ENCODE data around the gene ING3. TPM values are rescaled to one million over a fixed set of nuclear protein-coding genes. Genes with fewer than 3 reads are reported as not detected.

The ING3 gene
- total and polyA plus RNA-seq, 2 of the 8 experiments (the other 6 are each of a cell fraction or from before 2014, with no cell fraction given) = 6.0 to 17.7 TPM

- H2AK5ac ChIP-seq (ENCODE audit: low read depth, low read length) = no peak overlapping the region; the same call in 1 of the 2 replicates
- H2BK120ac ChIP-seq (replicated peaks; ENCODE audit: low read depth, low read length) = no peak overlapping the region
- ChIA-PET POLR2A (ENCODE audit: partially characterized antibody) (interaction anchor here (1.1 kb wide), 1 partner anchor 121 kb away, joined by 3 read pairs; no protein-coding TSS in a partner anchor), CTCF (ENCODE audit: partially characterized antibody) (interaction anchor here (0.6 to 8.4 kb wide), 36 partner anchors 9 to 724 kb away, joined by 3 to 139 read pairs (median 4); no protein-coding TSS in a partner anchor)
- H2BK15ac ChIP-seq (ENCODE audit: low read length) = no peak overlapping the region
- no peaks in the 10 kb centered on the region for H3K9me3 ChIP-seq (ENCODE audit: insufficient read depth in 2 of 2, low read depth in 1 of 2, low read length in 1 of 2)
- H3K27me3 ChIP-seq (replicated peaks in 1 of 4; ENCODE audit: control insufficient read depth in 3 of 4, extremely low read depth in 1 of 4, insufficient read depth in 3 of 4, low read length in 3 of 4) = peaks cover 1 to 20% (median 12%) of the 10 kb centered on the region in 4 experiments; a peak in 6 of 7 replicates
- H3K18ac ChIP-seq (ENCODE audit: extremely low read depth, low read length) = no peak overlapping the region
- H3K27ac ChIP-seq (ENCODE audit: low read depth, low read length) = no peak overlapping the region
- no peak overlapping the region for H4K5ac ChIP-seq (ENCODE audit: insufficient read length, low read depth, low read length)
- H3K56ac ChIP-seq (replicated peaks; ENCODE audit: insufficient read length, low read depth, low read length) = no peak overlapping the region
- H2BK12ac ChIP-seq (ENCODE audit: low read depth, low read length) = no peak overlapping the region
- H4K91ac ChIP-seq (replicated peaks; ENCODE audit: insufficient read length, low read length) = no peak overlapping the region
- no peak for FAIRE-seq
- no peak overlapping the region for H4K8ac ChIP-seq (ENCODE audit: extremely low read depth, insufficient read depth, low read length)
- no peaks in the 10 kb centered on the region for H3K79me1 ChIP-seq (ENCODE audit: low read depth, low read length)
- 79% methylated on average over 2 of the region's 2 CpGs; no CpG with 5 or more reads in 1 of the 2 experiments for WGBS, 2 experiments (ENCODE audit: extremely low coverage in 1 of 2, insufficient coverage in 1 of 2, insufficient read length in 1 of 2, insufficient replicate concordance in 2 of 2, low coverage in 1 of 2, low lambda C conversion rate in 2 of 2, missing lambda C conversion rate in 1 of 2)
- peaks cover 0 to 4% (median 3%) of the 10 kb centered on the region in 4 experiments; a peak in 4 of 7 replicates for H3K4me1 ChIP-seq (replicated peaks in 1 of 4; ENCODE audit: control insufficient read depth in 3 of 4, insufficient read depth in 4 of 4, low read length in 3 of 4)
- no peak overlapping the region for H2BK5ac ChIP-seq (ENCODE audit: low read depth, low read length)
- H3K14ac ChIP-seq (ENCODE audit: insufficient read length) = no peak overlapping the region
- H2BK20ac ChIP-seq (ENCODE audit: low read length) = no peak overlapping the region
- DNase-seq (ENCODE audit: low read depth in 1 of 2, low spot score in 2 of 2) = no peak
- 0 out of 2 replicates have a peak, but pooled peaks cover 2% of the 10 kb centered on the region for H3K23me2 ChIP-seq (ENCODE audit: low read depth, low read length)
- H4K20me1 ChIP-seq (replicated peaks in 1 of 2; ENCODE audit: control insufficient read depth in 1 of 2, insufficient read depth in 2 of 2, low read length in 2 of 2) = no peaks in the 10 kb centered on the region
- H3K79me2 ChIP-seq (ENCODE audit: control insufficient read depth in 1 of 2, insufficient read depth in 2 of 2, low read length in 2 of 2) = no peaks in the 10 kb centered on the region
- H3K36me3 ChIP-seq (ENCODE audit: control insufficient read depth in 2 of 4, insufficient read depth in 4 of 4, low read length in 3 of 4) = no peaks in the 10 kb centered on the region
- H3K4me3 ChIP-seq (ENCODE audit: extremely low read depth in 1 of 4, insufficient read depth in 2 of 4, low read depth in 3 of 4, low read length in 4 of 4) = no peak overlapping the region
- no peak for TF ChIP-seq ZNF274 (IDR thresholded peaks at IDR 0.05; ENCODE audit: borderline replicate concordance, extremely low read depth, low read length)
- no peak overlapping the region for H3K4me2 ChIP-seq (ENCODE audit: insufficient read depth in 1 of 2, low read depth in 2 of 2, low read length in 2 of 2)
- H3K23ac ChIP-seq (ENCODE audit: insufficient read length) = no peak overlapping the region
- no peak overlapping the region for H3K9ac ChIP-seq (replicated peaks in 1 of 4; ENCODE audit: extremely low read depth in 1 of 4, low read depth in 3 of 4, low read length in 3 of 4)
- H2AFZ ChIP-seq (ENCODE audit: low read length) = no peak overlapping the region
- no peak overlapping the region for H3K4ac ChIP-seq (replicated peaks; ENCODE audit: insufficient read length, low read depth, low read length)
Measured at GRCh38 chr7:120986650-120987049, 36.1 kb downstream of the ING3 start.
